Endothelial cell of umbilical vein (primary cell): ENCODE data around the gene FGR.

ENCODE experiments used
- CTCF ChIP-seq, 2 donors: IDR thresholded peaks; 1 replicate in 1 of 2; 2 replicates in 1 of 2; pipeline ENCODE4 v1.5.1; 2011; ENCODE audit warnings: low read length in 2 of 2, mild to moderate bottlenecking in 2 of 2, moderate library complexity in 2 of 2, control low read depth in 1 of 2, inconsistent platforms in 1 of 2, low read depth in 1 of 2; ENCODE audit not compliant: insufficient read depth in 1 of 2; ENCODE audit errors: extremely low read depth in 1 of 2
- EZH2 ChIP-seq: IDR thresholded peaks from 2 replicates; pipeline ENCODE4 v1.6.1; 2012; ENCODE audit warnings: borderline replicate concordance, low read depth, mild to moderate bottlenecking, moderate library complexity, low read length, inconsistent platforms; ENCODE audit not compliant: severe bottlenecking
- GATA2 ChIP-seq: IDR thresholded peaks from 2 replicates; pipeline ENCODE4 v1.7.0; 2011; ENCODE audit warnings: low read depth, mild to moderate bottlenecking, moderate library complexity, mixed read lengths, low read length; ENCODE audit not compliant: insufficient read length, insufficient read depth
- MYC ChIP-seq: IDR thresholded peaks from one replicate; pipeline ENCODE4 v1.6.1; 2011; ENCODE audit warnings: mild to moderate bottlenecking, low read depth, low read length
- POLR2A ChIP-seq: IDR thresholded peaks from 2 replicates; pipeline ENCODE4 v1.6.1; 2012; ENCODE audit warnings: low read depth, mild to moderate bottlenecking, control low read depth, low read length

- TF ChIP-seq CTCF (IDR thresholded peaks at IDR 0.05; ENCODE audit: extremely low read depth in 1 of 2, insufficient read depth in 1 of 2, low read depth in 1 of 2, low read length in 2 of 2), result no peak
- no peak for TF ChIP-seq GATA2
- no peak for TF ChIP-seq POLR2A
- no peak for TF ChIP-seq EZH2
- no peak for TF ChIP-seq MYC
Observed at GRCh38 chr1:27666791-27667254, 31.8 kb upstream of the FGR start.
